Astrocyte of the cerebellum (primary cell): ENCODE results near the gene HNRNPA0.

Source experiments
- DNase-seq: peaks from one replicate; pipeline ENCODE4 v3.0.0-alpha.2; 2011; ENCODE audit warnings: low read depth
- H3K4me3 ChIP-seq: 2 replicates; pipeline ENCODE4 v1.5.1; 2011; ENCODE audit warnings: mild to moderate bottlenecking, low read depth, low read length, moderate library complexity
- CTCF ChIP-seq: IDR thresholded peaks from 2 replicates; pipeline ENCODE4 v1.5.1; 2012; ENCODE audit warnings: low read length, low read depth, moderate library complexity, mild to moderate bottlenecking; ENCODE audit errors: missing control alignments
- in situ Hi-C: cut with HindIII; loops from 2 replicates; pipeline ENCODE4 v1.10.0; 2017; ENCODE audit warnings: low sequenced_read_pairs

HNRNPA0 gene

GRCh38 chr5:137735555-137736284 lies 18.4 kb downstream of the HNRNPA0 start, which contains the start of gene KLHL3:
TSS of gene KLHL3 (minus strand) at chr5:137736089. CDS start at chr5:137735646, 443 bp downstream.
- DNase-seq: no peak

GRCh38 chr5:137734962-137735554 lies 19.1 kb downstream of the HNRNPA0 start:
- TF ChIP-seq CTCF: no peak
- no peak for DNase-seq
- in situ Hi-C loops: no loop called here
- H3K4me3 ChIP-seq: peak overlapping the region; percentile 36

More at GRCh38 chr5:137735555-137736284, 18.4 kb downstream of the HNRNPA0 start, which contains the start of gene KLHL3:
- peak within 1 kb of the TSS; percentile 36 for H3K4me3 ChIP-seq
- in situ Hi-C loops: no loop called here
- TF ChIP-seq CTCF: no peak

- in situ Hi-C loops: no loop called here
- no peak for DNase-seq
- H3K4me3 ChIP-seq: no peak overlapping the region
- TF ChIP-seq CTCF: no peak
Observed at GRCh38 chr5:137734331-137734730, 19.8 kb downstream of the HNRNPA0 start.

GRCh38 chr5:137733922-137734321 lies 20.2 kb downstream of the HNRNPA0 start:
- in situ Hi-C loops: no loop called here
- DNase-seq: no peak
- TF ChIP-seq CTCF: no peak
- no peak overlapping the region for H3K4me3 ChIP-seq

GRCh38 chr5:137733006-137733405 lies 21.2 kb downstream of the HNRNPA0 start:
- in situ Hi-C loops: no loop called here
- no peak for TF ChIP-seq CTCF
- DNase-seq: no peak
- H3K4me3 ChIP-seq: no peak overlapping the region

- no peak for TF ChIP-seq CTCF
- DNase-seq: no peak
- no peak overlapping the region for H3K4me3 ChIP-seq
- in situ Hi-C loops: no loop called here
Observed at GRCh38 chr5:137731176-137731575, 23.0 kb downstream of the HNRNPA0 start.
